Activated CD4-positive, alpha-beta T cell treated with anti-CD3 and anti-CD28 coated beads, Interleukin-2, amount 50 U/mL, for 48 hours (primary cell): ENCODE measurements around the gene ART1.
"Not testable (repeated sequence)": the region's sequence is repeated elsewhere in the genome, so short reads cannot be mapped to it uniquely, and the experiment has no call there.

Source experiments
- DNase-seq, 2 experiments: peaks; one replicate each; pipeline ENCODE4 v3.0.0-alpha.2; 2020

ART1 gene

DNA sequence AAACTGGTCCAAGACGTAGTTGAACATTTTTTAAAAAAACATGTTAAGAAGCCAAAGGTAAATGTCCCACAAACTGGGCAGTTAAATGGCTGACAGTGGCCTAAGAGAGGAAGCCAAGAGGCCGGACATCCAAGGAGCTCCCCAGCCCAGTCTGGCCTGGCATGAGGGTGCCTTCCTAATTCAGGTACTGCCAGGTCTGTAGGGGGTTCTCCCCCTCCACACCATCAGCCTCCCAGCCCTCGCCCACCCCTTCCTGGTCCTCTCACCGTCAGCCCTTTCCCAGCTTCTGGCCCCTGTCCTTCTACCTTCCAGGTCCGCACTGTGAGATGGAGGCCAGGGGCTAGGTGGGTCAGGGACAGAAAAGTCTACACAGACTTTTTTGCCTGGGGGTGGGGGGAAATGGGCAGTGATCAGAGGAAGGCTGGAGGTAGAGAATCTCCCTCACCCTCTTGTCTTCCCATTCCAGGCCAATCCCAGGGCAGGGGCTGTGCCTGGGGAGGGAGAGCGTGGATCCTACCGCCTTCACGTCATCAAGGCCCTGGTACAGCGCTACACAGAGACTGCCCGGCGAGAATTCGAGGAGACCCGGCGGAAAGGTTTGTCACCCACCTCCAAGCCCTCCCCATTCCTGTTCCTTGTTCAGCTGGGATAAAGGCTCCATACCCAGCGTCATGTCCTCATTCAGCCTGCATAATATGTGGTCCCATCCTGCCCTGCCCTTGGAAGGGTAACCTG lies 9.1 kb upstream of the ART1 start:
- DNase-seq: no peak

DNA sequence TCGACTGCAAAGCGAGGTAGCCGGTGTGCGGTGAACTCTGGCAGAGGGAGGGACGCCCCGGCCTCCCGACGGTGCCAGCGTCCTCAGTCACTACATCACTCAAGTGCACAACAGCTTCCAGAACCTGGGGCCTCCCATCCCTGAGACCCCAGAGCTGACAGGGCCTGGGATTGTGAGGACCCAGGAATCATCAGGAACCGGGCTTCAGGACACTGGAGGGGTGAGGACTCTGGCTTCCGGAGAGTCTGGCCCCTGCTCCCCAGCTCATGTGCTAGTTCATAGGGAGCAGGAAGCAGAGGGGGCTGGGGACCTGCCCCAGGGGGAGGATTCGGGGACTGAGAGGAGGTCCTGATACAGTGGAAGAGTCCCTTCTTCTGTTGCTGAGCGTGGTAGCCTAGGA lies 7.7 kb upstream of the ART1 start:
- no peak for DNase-seq

DNA sequence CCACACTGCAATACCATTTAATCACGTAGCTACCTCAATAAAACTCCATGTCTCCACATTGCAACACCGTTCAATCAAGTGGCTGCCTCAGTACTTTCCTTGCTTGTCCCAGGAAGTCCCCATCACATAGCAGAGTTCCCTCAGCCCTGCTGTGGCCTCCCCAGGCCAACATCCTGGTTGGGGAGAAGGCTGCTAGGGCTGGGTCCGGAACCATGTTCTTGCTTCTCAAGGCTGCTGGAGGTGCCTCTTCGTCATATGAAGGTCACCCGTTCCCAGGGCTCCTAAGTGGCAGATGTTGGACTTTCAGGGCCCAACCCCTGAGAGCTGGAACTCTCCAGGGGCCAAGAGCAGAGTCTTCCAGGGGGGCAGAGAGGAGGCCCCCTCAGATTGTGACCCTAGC lies 6.4 kb upstream of the ART1 start:
- DNase-seq: no peak

DNA sequence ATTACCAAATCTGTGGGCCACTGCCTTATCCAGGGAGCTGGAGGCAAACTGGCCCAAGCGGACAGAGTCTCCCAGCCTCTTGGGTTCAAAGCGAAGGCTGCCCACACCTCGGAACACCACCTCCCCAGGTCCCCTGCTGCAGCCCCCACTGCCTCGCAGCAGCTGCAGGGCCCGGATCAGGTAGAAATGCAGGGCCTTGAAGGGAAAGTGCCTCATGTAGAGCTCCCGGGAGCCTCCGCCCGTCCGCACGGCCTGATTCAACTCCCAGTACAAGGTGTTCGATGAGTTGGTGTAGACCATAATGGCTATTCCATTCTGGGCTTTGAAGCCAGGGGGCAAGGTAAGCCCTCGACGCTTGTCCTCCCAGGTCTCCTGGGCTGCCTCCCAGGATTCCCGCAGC lies 5.1 kb upstream of the ART1 start:
- DNase-seq: no peak

DNA sequence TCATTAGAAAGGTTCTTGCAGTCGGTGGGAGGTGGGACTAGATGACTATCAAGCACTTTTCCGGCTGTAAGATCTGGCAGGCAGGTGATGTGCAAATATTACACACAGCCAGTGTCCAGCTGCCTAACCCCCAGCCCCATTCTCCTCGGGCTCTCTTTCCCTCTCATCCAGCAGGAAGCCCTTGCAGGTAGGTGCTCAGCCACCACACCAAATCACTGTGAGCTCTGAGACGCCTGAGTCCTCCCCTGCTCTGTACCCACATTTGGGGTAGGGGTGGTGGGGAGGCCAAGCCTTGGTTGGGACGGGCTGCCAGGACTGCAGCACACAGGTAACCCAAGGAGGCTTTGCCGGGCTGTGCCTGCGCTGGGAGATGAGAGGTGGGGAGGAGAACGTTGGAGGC lies 3.7 kb upstream of the ART1 start:
- DNase-seq: no peak

DNA sequence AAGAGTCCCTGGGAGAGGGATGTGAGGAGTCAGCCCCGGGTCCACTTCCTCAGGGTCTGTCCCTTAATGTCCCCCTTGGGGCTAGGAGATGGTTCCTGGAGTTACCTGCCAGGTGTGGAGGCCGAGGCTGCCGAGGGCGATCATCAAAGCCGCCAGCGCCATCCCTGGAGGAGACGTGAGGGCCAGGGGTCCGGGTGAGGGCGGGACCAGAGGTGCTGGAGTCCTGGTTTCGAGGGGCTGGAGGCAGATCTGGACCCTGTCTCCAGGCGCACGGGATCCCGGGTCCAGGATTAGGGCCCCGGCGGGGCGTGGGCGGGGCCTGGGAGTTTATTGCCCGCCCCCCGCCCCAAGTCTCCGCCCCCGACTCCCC lies 3.2 kb upstream of the ART1 start, which contains the start of gene ART5:
ART5 (minus strand) TSS at position 292 of the 370 bp plus-strand sequence; CDS start at position 162, 130 bp downstream.
- no peak for DNase-seq

DNA sequence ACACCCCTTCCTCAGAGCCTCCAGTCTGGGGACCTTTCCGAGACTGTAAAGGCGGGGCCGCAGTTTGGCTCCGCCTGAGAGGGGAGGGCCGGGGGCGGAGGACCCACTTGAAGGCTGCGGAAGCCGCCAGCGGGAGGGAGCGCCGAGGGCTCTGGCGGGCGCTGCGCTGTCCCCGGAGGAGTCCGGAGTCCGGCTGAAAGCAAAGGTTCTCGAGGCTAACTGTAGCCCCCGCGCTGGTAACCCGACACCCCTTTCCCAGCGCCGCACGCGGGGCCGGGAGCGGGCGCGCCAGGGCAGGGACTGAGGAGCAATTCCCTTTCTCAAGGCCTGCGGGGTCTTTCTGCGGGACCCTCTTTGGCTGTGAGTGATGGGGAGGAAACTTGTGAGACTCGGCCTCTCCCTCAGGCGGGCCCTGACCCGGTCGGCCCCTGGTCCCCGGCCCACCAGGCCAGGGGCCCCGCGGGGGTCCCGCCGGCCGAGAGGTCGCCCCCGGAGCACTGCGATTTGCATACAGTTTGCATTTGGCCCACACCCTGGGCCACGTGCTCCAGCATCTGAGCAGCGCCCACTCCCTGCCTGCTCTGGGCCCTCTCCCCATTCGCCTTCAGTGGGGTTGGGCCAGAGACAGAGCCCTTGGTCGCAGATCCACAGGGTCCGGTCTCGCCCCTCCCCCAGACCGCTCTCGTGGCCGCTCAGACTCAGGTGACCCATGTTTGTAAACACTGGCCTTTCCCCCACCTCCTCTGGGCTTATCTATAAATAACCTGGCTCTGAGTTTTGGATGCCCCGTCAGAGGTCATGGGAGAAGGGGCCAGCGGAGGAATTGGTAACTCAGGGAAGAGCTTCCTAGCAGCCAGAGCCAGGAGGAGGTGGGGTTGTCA lies 2.6 kb upstream of the ART1 start:
- peak; percentile 83 to 85 for DNase-seq

DNA sequence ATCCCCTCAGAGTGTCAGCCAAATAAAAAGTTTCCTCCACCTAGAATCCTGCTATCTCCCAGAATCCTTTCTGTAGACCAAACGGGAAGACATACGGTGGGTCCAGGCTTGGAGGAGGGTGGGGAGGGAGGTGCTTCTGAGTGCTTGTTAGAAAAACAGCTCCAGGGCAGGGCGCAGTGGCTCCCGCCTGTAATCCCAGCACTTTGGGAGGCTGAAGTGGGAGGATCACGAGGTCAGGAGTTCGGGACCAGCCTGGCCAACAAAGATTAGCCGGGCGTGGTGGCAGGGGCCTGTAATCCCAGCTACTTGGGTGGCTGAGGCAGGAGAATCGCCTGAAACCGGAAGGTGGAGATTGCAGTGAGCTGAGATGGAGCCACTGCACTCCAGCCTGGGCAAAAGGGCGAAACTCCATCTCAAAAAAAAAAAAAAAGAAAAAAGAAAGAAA lies 1.8 kb upstream of the ART1 start:
- not testable (repeated sequence) for DNase-seq

DNA sequence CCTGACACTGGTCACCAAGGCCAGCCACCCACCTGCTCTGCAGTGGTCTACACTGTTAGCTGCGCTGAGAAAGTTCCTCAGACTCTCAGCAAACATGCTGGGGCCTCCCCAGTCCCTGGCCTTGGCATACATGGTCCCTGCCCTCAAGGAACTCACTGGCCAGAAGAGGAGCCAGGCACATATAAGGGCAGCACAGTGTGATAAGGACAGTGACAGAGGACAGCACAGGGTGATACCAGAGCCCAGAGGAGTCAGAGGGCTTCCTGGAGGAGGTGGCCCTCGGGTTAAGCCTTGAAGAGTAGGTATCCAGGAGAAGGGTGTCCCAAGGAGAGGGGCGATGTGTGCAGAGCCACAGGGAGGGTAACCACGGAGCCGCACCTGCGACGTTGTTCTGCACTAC lies 624 bp downstream of the ART1 start:
- DNase-seq: no peak

DNA sequence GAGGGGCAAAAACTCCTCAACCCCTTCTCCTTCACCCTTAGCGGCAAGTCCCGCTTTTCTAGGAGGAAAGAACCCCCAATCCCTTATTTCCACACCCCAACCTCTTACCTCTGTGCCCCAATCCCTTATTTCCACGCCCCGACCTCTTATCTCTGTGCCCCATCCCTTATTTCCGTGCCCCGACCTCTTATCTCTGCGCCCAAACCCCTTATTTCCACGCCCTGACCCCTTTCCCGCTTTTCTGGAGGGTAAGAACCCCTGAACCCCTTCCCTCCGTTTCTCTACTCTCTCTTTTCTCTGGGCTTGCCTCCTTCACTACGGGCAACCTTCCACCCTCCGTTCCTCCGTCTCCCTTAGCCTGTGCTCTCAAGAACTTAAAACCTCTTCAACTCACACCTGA lies 3.9 kb downstream of the ART1 start:
- DNase-seq: not testable (repeated sequence)

DNA sequence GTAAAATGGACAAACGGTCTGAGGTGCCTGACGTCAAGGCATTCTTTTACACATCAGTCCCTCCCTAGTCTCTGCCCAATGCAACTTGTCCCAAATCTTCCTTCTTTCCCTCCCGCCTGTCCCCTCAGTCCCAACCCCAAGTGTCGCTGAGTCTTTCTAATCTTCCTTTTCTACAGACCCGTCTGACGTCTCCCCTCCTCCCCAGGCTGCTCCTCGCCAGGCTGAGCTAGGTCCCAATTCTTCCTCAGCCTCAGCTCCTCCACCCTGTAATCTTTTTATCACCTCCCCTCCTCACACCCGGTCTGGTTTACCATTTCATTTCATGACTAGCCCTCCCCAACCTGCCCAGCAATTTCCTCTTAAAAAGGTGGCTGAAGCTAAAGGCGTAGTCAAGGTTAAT lies 4.4 kb downstream of the ART1 start:
- not testable (repeated sequence) for DNase-seq

DNA sequence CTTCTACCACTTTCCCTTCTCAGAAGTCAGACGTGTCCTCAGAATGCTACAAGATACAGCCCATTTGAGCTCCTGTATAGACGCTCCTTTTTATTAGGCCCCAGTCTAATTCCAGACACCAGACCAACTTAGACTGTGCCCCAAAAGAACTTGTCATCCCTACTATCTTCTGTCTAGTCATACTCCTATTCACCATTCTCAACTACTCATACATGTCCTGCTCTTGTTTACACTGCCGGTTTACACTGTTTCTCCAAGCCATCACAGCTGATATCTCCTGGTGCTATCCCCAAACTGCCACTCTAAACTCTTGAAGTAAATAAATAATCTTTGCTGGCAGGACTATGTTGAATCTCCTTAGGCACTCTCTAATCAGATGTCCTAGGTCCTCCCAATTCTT lies 7.6 kb downstream of the ART1 start:
- DNase-seq: not testable (repeated sequence)

DNA sequence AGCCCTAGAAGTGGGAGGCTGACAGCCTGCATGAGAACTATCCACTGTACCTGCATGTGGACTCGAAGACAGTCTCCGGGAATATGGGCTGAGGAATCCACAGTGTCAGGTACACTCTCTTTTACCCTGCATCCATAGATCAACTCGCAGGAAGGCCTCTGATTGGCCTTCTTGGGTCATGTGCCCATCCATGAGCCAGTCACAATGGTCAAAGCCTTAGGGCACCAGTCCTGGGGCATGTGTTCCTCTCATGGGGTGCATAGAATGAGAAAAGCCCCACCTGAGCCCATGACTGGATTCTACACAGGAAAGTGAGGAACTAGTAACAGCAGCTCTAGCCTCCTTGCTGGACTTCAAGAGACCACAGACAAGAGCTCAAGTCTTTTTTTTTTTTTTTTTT lies 10.6 kb downstream of the ART1 start:
- DNase-seq: no peak

DNA sequence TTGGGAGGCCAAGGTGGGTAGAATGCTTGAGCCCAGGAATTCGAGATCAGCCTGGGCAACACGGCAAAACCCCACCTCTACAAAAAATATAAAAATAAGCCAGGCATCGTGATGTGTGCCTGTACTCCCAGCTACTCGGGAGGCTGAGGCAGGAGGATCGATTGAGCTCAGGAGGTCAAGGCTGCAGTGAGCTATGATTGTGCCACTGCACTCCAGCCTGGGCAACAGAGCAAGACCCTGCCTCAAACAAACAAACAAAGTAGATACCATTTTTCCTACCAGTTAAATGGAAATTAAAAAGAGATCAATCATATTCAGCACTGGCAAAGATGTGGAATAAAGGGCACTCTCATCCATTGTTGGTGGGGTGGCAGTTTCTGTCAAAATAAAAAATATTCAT lies 12.4 kb downstream of the ART1 start:
- not testable (repeated sequence) for DNase-seq

DNA sequence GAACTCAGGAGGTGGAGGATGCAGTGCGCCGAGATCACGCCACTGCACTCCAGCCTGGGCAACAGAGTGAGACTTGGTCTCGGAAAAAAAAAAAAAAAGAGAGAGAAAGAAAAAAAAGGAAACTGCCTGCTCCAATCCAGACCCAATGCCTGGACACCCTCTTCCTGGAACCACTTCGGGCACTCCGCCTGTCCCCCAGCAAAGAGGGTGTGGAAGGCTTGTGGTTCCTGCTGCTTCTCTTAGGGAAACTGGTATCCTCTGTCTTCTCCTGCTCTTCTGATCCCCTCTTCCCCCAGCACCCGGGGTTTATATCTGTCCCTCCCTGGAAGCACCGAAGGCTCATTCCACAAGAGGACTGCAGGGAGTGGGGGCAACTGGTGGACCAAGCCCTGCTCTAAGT lies 13.3 kb downstream of the ART1 start:
- no peak for DNase-seq

DNA sequence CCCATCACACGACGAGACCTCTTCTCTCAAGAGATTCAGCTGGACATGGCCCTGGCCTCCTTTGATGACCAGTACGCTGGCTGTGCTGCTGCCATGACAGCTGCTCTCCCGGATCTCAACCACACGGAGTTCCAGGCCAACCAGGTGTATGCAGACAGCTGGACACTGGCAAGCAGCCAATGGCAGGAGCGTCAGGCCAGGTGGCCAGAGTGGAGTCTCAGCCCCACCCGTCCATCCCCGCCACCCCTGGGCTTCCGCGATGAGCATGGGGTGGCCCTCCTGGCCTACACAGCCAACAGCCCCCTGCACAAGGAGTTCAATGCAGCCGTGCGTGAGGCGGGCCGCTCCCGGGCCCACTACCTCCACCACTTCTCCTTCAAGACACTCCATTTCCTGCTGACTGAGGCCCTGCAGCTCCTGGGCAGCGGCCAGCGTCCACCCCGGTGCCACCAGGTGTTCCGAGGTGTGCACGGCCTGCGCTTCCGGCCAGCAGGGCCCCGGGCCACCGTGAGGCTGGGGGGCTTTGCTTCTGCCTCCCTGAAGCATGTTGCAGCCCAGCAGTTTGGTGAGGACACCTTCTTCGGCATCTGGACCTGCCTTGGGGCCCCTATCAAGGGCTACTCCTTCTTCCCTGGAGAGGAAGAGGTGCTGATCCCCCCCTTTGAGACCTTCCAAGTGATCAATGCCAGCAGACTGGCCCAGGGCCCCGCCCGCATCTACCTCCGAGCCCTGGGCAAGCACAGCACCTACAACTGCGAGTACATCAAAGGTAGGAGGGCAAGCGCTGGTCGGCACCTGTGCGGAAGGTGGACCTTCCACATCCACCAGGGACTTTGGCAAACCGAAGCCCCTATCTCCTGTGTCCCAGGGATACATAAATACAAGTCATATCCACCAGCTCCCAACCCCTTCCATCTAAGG lies 14.9 kb downstream of the ART1 start:
- no peak for DNase-seq

DNA sequence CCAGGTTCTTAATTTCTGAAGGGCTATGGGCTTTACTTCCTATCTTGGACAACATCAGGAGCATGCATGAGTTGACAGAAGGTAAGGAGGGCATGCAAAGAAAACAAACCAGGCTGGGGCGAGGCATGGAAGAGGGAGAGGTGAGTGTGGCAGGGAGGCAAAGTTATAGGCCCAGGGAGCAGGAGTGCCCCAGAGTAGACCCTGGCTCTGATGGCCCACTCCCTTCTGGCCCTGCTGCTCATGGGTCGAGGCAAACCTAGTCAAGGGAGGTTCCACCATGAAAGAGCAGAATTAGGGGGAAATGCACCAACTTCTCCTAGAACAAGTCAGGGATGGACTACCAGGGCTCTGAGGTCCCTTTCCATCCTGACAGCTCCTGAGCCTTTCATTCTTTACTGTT lies 16.0 kb downstream of the ART1 start:
- DNase-seq: no peak

DNA sequence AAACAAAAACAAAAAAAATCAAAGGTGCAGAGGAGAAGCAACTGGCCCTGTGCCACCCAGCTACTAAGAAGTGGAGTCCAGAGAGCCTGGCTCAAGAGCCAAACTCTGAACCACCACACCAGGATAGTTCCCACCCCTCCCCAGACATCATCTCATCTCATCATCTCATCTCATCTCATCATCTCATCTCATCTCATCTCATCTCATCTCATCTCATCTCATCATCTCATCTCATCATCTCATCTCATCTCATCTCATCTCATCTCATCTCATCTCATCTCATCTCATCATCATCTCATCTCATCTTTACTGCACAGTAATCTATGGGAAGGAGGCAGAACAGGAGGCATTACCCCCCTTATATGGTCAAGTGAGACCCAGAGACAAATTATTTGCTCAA lies 17.9 kb downstream of the ART1 start:
- no peak for DNase-seq

DNA sequence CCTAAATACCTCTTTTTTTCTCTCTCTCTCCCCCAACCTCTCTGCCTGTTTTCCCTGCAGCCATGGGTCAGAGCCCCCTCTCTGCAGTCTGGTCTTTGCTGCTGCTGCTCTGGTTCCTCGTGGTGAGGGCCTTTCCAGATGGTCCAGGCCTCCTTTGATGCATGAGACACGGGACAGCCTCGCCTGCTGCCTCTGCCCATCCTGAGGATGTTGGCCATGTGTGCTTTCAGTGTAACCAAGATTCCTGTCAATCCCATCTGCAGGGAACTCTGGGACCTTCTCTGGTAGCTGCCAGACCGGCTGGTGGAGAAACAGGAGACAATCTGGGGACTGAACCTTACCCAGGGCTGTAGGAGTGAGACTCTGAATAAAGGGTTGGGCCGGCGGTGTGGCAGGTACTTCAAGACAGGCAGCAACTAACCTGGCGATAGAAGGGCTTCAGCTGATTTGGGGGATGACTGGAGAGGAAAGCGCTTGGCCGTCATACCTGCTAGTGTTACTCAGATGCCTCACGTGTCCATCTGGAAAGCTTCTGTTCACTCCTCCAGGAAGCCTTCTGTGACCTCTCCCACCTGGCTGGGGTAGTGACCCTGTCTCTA lies 19.2 kb downstream of the ART1 start:
- DNase-seq: no peak

DNA sequence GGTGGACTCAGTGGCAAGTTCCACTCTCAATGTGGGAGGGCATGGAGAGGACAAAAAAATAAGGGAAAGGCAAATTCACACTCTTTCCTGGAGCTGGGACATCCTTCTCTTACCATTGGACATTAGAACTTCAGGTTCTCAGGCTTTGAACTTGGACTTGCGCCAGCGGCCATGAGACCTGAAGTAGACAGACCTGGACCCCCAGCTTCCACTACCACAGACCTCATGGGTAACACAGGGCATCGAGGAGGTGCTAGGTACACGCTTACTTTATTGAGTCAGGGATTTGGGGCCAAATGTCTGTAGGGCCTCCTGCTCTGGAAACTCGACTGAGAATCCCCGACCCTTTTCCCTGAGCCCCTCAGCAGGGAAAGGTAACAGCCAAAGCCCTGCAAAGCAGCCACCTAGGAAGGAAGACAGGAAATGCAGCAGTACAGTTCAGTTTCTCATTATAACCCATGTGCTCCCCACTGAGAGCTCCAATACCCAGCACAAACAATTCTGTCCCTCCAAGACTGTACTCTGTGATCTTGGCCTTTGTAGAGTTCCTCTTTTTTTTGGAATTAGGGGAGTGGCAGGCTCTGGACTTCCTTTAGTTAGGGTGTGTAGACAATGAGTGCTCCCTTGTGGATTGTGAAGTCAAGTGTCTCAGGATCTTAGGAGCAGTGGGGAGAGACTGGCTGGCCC lies 20.6 kb downstream of the ART1 start:
- DNase-seq: no peak

DNA sequence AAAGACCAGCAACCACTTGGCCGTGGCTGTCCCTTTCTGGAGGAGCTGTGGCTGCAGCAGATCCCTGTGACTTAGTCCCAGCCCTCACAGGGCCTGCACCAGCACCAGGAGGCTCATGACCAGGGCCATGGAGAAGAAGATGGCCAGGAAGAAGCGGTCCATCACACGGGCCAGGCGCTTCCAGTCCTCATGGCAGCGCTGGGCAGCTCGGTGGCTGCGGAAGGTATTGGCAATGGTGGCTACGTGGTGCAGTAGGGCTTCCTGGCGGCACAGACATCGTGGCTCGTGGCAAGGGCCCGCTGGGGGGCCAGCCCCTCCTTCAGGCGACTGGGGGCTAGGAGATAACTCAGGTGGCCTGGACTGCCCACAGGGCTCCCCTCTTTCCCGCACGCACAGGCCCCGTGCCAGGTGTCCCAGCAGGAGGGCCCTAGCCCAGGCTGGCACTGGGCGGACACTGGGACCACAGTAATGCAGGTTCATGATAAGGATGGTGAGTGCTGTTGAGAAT lies 21.1 kb downstream of the ART1 start:
- DNase-seq: no peak
